Activated naive CD4-positive, alpha-beta T cell treated with anti-CD3 and anti-CD28 coated beads, Interleukin-2, amount 50 U/mL, for 24 hours (primary cell): Measurements from ENCODE around the gene GJB2.

ENCODE experiments used
- H3K27ac Mint-ChIP-seq: one replicate; pipeline ENCODE4 v1.8.0; 2021; ENCODE audit warnings: mild to moderate bottlenecking, mixed read lengths
- H3K27me3 Mint-ChIP-seq: one replicate; pipeline ENCODE4 v1.8.0; 2021; ENCODE audit warnings: mixed read lengths
- H3K36me3 Mint-ChIP-seq: one replicate; pipeline ENCODE4 v1.8.0; 2021; ENCODE audit warnings: mixed read lengths
- H3K4me1 Mint-ChIP-seq: one replicate; pipeline ENCODE4 v1.8.0; 2021; ENCODE audit warnings: mixed read lengths
- H3K4me3 Mint-ChIP-seq: one replicate; pipeline ENCODE4 v1.8.0; 2021; ENCODE audit warnings: mild to moderate bottlenecking, mixed read lengths
- H3K9me3 Mint-ChIP-seq: one replicate; pipeline ENCODE4 v1.8.0; 2021; ENCODE audit warnings: mixed read lengths

The GJB2 gene

GRCh38 chr13:20181188-20181587 is 11.6 kb downstream of the GJB2 start:
- no peaks in the 10 kb centered on the region for H3K36me3 Mint-ChIP-seq
- no peaks in the 10 kb centered on the region for H3K9me3 Mint-ChIP-seq
- no peaks in the 10 kb centered on the region for H3K4me1 Mint-ChIP-seq
- H3K27ac Mint-ChIP-seq, result no peak overlapping the region
- no peak overlapping the region for H3K4me3 Mint-ChIP-seq
- peaks cover 33% of the 10 kb centered on the region for H3K27me3 Mint-ChIP-seq

GRCh38 chr13:20178156-20178555 is 14.6 kb downstream of the GJB2 start:
- H3K4me3 Mint-ChIP-seq, result no peak overlapping the region
- H3K4me1 Mint-ChIP-seq, result peaks cover 15% of the 10 kb centered on the region
- no peaks in the 10 kb centered on the region for H3K9me3 Mint-ChIP-seq
- H3K27me3 Mint-ChIP-seq, result peaks cover 40% of the 10 kb centered on the region
- H3K36me3 Mint-ChIP-seq, result no peaks in the 10 kb centered on the region
- H3K27ac Mint-ChIP-seq, result no peak overlapping the region

DNA sequence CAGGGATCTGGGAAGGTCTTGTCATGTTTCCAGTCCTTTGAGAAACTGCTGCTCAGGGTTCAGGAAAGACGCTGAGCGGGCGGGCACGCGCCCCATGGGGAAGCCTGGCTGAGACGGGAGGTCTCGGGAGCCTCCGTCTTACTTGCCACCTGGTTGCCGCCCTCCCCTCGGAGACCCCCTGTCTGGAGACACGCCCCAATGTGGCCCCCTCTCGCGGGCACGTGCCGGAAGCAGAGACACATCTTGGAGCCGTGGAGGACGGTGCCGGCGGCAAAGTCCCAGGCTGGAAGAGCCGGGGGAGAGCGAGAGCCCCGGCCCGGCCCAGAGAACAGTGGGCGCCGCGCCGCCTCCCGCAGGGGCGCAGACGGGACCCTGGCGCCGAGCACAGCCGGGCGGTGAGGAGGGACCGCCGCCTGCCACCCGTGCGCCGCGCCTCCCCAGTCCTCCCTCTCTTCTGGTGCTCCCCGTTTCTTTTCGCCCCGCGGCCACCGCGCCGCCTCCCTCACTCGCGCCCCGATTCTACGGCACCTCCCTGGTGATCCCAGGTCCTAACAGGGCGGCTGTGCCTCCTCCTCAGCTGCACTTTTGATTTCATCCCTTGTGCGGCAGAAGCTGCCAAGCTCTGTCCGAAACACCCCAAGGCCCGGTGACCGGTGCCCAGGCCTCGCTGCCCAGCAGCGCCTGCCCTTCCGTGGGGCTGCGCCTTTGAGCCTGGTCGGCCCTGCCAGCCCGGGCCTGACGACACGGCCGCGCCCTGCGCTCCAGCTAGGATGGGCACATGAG is 15.5 kb downstream of the GJB2 start:
- Mint-ChIP-seq H3K27ac (no peak overlapping the region), H3K4me1 (peaks cover 15% of the 10 kb centered on the region), H3K9me3 (no peaks in the 10 kb centered on the region), H3K27me3 (peaks cover 47% of the 10 kb centered on the region), H3K36me3 (no peaks in the 10 kb centered on the region), H3K4me3 (no peak overlapping the region)

DNA sequence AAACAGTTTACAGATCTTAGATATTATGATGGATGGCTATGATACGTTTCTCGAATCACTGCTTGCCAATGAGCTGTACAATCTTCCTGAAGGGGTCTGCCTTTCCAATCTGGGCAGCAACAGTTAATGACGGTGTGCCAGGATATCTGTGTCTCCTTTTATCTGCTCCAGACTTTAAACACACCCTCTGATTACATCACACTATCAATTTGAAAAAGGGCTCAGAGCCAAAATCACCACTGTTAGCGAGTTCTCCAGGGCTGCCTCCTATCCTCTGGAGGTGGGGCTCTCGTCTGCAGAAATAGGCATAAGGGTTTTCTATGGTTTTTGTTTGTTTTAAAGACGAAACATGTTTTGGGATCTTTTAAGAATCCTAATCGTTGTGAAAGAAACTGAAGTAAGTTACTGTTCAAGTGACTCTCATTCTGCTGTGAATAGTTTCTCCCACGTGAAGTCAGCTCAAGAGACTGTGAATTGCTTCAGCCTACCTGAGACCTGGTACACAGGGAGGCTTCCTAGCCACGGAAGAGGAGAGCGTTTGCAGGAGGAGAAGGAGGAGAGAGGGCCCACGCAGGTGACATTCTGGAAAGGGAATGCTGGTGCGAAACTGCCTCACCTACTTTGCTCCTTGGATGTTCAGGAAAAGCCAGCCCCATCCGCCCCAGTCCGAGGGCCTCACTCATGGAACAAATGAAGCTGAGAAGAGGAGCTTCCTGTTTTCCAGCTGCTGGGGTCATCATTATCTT is 16.7 kb downstream of the GJB2 start:
- Mint-ChIP-seq H3K36me3 (no peaks in the 10 kb centered on the region), H3K27ac (no peak overlapping the region), H3K27me3 (peaks cover 42% of the 10 kb centered on the region), H3K4me1 (peaks cover 15% of the 10 kb centered on the region), H3K9me3 (no peaks in the 10 kb centered on the region), H3K4me3 (no peak overlapping the region)

DNA sequence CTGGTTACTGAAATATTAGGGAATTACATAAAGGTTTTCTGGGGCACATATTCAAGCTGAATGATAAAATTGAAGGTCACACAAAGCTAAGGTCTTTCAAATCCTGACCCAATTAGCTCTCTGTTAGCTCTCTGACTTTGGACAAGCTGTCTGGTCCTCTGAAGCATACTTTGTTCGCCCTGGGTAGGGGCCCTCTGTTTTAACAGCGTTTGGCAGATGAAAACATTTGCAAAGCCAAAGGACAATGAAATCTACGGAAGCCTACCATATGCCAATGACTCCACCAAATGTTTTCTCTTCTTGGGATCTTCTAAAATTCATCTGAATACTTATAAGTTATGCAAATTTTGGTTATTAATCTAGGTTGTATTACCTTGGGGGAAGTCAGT is 17.3 kb downstream of the GJB2 start:
- Mint-ChIP-seq H3K4me3 (no peak overlapping the region), H3K36me3 (no peaks in the 10 kb centered on the region), H3K9me3 (no peaks in the 10 kb centered on the region), H3K4me1 (peaks cover 15% of the 10 kb centered on the region), H3K27ac (no peak overlapping the region), H3K27me3 (peaks cover 43% of the 10 kb centered on the region)

DNA sequence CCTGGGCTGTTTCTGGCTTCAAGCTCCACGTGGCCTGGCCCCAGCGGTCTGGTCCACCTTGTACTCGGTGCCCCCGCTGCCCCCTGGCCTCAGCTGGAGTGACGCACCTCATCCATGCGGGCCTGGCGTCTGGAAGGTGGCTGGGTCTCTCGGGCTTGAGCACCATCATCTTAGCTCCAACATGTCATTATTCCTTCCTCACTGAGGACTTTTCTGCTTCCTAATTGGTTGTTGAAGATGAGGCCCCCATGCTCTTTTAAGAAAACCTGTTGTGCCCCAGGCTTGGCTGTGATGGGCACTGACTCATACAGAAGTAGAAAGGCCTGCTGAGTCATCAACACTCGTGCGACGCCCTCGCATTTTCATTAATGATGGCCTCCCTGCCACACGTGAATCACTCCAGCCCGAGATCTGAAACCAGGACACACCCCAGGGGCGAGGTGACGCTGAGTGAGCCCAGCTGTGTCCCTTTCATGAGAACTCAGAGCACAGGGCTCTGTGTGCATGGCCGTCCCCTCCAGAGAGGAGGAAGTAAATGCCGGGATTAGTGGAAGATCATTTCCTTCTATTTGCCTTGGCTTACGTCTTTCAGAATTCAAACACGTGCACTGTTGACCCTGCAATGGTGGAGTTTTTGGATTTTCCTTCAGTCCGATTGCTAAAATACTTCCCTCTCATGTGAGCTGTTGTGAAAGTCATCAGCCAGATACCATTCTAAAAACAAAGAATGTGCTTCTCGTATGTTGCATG is 17.9 kb downstream of the GJB2 start:
- Mint-ChIP-seq H3K9me3 (no peaks in the 10 kb centered on the region), H3K4me3 (peak overlapping the region; percentile 15), H3K36me3 (no peaks in the 10 kb centered on the region), H3K27ac (peak overlapping the region; percentile 15), H3K27me3 (peaks cover 40% of the 10 kb centered on the region), H3K4me1 (peaks cover 15% of the 10 kb centered on the region)

DNA sequence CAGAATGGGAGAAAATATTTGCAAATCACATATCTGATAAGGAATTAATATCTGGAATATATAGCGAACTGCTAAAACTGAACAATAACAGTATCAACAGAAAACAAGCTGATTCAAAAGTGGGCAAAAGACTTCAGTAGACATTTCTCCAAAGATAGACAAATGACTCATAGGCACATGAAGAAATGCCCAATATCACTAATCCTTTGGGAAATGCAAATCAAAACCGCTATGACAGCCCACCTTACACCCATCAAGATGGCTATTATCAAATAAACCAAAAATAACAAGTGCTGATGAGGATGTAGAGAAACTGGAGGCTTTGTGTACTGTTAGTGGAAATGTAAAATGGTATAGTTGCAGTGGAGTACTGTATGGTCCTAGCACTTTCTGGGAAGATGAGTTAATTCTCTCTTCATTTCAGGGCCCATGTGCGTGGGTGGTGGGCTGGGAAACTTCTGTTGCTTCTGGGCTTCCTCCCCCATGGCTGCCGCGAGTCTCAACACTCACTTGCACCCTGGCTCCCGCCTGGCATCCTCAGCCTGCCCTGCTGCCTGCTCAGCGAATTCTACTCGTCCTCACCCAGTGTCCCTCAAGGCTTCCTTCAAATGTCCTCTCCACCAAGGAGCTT is 19.5 kb downstream of the GJB2 start:
- no peaks in the 10 kb centered on the region for H3K36me3 Mint-ChIP-seq
- H3K27ac Mint-ChIP-seq, result no peak overlapping the region
- H3K4me1 Mint-ChIP-seq, result peaks cover 15% of the 10 kb centered on the region
- H3K4me3 Mint-ChIP-seq, result no peak overlapping the region
- peaks cover 36% of the 10 kb centered on the region for H3K27me3 Mint-ChIP-seq
- H3K9me3 Mint-ChIP-seq, result no peaks in the 10 kb centered on the region

- H3K4me1 Mint-ChIP-seq, result peaks cover 15% of the 10 kb centered on the region
- H3K36me3 Mint-ChIP-seq, result no peaks in the 10 kb centered on the region
- H3K4me3 Mint-ChIP-seq, result no peak overlapping the region
- H3K27ac Mint-ChIP-seq, result no peak overlapping the region
- H3K9me3 Mint-ChIP-seq, result no peaks in the 10 kb centered on the region
- peaks cover 31% of the 10 kb centered on the region for H3K27me3 Mint-ChIP-seq
These were observed 21.4 kb downstream of the GJB2 start for GRCh38 chr13:20171364-20171763.

DNA sequence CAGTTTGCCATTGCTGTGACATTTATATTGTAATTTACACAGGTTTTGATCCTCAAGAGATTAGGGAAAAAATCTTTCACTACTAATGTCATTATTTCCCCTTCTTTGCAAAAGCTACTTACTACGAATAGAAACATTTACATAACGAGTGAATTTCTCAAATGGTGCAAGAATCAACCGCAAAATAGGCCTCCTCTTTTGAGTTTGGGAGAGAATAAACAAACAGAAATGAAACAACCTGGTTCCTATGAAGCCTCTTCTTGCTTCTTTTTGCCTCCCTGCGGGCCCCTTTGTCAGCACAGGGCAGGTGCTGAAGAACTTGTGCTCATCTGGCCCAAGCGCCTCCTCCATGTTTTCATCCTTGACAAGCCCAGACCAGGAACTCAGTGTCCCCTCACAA is 21.8 kb downstream of the GJB2 start:
- peaks cover 30% of the 10 kb centered on the region for H3K27me3 Mint-ChIP-seq
- no peak overlapping the region for H3K27ac Mint-ChIP-seq
- H3K4me1 Mint-ChIP-seq, result peaks cover 15% of the 10 kb centered on the region
- H3K4me3 Mint-ChIP-seq, result no peak overlapping the region
- no peaks in the 10 kb centered on the region for H3K9me3 Mint-ChIP-seq
- no peaks in the 10 kb centered on the region for H3K36me3 Mint-ChIP-seq

- peaks cover 34% of the 10 kb centered on the region for H3K27me3 Mint-ChIP-seq
These were observed 24.3 kb downstream of the GJB2 start for GRCh38 chr13:20168396-20168795.

DNA sequence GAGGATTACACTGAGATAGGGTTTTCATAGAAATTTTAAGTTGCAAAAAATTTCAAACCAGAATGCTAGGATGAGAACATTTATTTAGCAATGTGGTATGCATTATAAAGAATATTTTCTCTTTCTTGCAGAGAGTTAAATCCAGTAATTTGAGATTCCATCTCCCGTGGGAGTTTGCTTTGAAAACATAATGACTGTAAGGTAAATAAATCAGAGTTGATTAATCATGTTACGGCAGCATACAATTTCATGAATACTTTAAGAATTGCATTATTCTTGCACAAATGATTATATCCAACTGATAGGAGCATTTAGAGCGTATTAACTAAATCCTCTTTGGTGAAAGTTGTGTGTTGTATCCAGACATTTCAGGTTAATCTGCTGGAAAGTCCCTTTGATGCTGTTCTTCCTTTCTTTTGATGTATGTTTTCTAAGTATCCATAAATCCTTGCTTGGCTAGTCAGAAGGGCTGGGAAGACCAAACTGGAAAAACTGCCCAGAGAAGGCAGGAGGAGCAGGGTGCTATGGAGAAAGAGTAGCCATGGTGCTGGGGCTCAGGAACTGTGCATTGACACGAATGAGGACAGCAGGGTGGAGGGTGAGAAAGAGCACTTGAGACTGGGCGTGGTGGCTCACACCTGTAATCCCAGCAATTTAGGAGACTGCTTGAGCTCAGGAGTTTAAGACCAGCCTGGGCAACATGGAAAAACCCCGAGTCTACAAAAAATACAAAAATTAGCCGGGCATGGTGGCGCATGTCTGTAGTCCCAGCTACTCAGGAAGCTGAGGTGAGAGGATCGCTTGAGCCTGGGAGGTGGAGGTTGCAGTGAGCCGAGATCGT is 27.1 kb downstream of the GJB2 start:
- no peak overlapping the region for H3K27ac Mint-ChIP-seq
- H3K4me3 Mint-ChIP-seq, result no peak overlapping the region
- peaks cover 7% of the 10 kb centered on the region for H3K4me1 Mint-ChIP-seq
- H3K36me3 Mint-ChIP-seq, result no peaks in the 10 kb centered on the region
- H3K9me3 Mint-ChIP-seq, result no peaks in the 10 kb centered on the region
- peaks cover 32% of the 10 kb centered on the region for H3K27me3 Mint-ChIP-seq

More at GRCh38 chr13:20168396-20168795, 24.3 kb downstream of the GJB2 start:
- H3K4me1 Mint-ChIP-seq, result no peaks in the 10 kb centered on the region
- H3K36me3 Mint-ChIP-seq, result no peaks in the 10 kb centered on the region
- H3K9me3 Mint-ChIP-seq, result no peaks in the 10 kb centered on the region
- H3K4me3 Mint-ChIP-seq, result no peak overlapping the region
- no peak overlapping the region for H3K27ac Mint-ChIP-seq

- Mint-ChIP-seq H3K36me3 (no peaks in the 10 kb centered on the region), H3K4me3 (peak overlapping the region; percentile 64), H3K27me3 (peaks cover 37% of the 10 kb centered on the region), H3K27ac (no peak overlapping the region), H3K4me1 (peaks cover 16% of the 10 kb centered on the region), H3K9me3 (no peaks in the 10 kb centered on the region)
These were observed 30.8 kb downstream of the GJB2 start for GRCh38 chr13:20161951-20162300.

DNA sequence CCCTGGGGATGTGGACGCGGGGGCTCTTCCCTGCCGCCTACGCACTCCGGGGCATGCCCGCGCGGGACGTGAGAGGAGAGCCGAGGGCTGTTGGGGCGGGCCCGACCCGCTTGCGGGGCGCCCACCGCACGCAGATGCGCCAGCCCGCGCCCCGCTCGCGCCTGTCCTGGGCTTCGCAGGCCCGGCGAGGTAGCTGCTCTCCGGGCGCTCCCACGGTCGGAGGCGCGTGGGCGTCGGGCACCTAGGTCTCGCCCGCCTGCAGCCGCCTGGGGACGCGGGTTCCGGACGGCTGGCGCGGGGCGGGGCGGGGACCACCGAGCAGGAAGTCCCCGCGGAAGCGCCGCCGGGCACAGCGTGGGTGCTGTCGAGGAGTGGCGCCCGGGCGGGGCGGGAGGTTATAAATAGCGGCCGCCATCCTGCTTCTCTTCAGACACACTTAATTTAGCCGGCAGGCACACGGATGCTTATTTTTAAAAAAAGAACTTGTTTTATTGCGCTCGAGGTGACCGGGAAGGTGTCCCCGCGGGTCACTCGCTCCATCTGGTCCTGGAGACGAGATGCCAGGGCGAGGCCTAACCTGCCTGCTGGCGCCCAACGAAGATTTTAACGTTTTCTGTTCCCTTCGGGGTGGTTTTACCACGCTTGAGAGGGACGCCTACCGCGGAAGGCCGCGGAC is 31.3 kb downstream of the GJB2 start:
- Mint-ChIP-seq H3K27me3 (peaks cover 34% of the 10 kb centered on the region), H3K27ac (no peak overlapping the region), H3K4me1 (peaks cover 16% of the 10 kb centered on the region)

More for the DNA sequence above, 31.3 kb downstream of the GJB2 start:
- Mint-ChIP-seq H3K36me3 (no peaks in the 10 kb centered on the region), H3K9me3 (no peaks in the 10 kb centered on the region), H3K4me3 (peak overlapping the region; percentile 64)
